Measurements from ENCODE around the gene ATP5MC2.

DNA sequence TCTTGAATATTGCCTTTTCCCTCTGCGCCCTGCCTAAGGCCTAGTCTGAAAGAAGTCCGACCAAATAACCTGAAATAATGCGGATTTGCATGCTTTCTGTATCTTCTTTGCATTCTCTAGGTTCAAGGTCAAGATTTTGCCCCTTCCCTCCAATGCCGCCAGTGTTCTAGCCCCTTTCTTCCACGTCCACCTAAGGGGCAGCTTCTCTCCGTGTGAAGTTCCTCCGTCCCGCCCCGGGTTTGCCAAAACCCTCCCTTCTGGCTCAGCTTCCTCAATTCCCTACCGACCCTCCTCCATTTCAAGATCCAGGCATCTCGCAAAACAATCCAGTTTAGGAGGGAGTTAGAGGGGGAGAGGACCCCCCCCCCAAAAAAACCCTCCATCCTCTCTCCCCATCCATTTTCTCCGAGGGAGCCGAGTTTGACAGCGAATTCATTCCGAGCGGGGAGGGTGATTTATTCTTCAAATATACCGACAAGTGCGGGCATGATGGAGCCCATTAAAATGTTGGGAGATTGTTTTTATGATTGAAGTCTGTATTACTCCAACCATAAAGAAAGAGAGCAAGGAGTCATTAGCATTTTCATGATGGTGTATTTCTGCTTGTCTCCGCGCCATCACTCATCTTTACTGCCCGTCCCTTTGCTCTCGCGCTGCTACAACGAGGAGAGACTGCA, 20.9 kb upstream of the ATP5MC2 start:
- TF ChIP-seq CTCF (IDR thresholded peaks at IDR 0.05 in 2 of 3, conservative IDR thresholded peaks at IDR 0.05 in 1 of 3; ENCODE audit: borderline replicate concordance in 1 of 3, insufficient read depth in 1 of 3, low read depth in 2 of 3, low read length in 2 of 3) (no peak), POLR2AphosphoS5 (IDR thresholded peaks at IDR 0.05; ENCODE audit: low read depth, low read length) (no peak), EZH2phosphoT487 (IDR thresholded peaks at IDR 0.05; ENCODE audit: borderline replicate concordance) (no peak), POLR2A (IDR thresholded peaks at IDR 0.05; ENCODE audit: borderline replicate concordance, extremely low read depth, insufficient read depth, insufficient read length) (no peak), RAD21 (IDR thresholded peaks at IDR 0.05; ENCODE audit: low read depth) (no peak), CEBPB (IDR thresholded peaks at IDR 0.05; ENCODE audit: low read depth) (no peak), SIN3A (IDR thresholded peaks at IDR 0.05; ENCODE audit: low read depth) (no peak), ZNF274 (IDR thresholded peaks at IDR 0.05; ENCODE audit: low read depth, low read length) (no peak)

Data from HCT116 (cell line).